ENCODE measurements around the gene CLMP. TPM values are rescaled to one million over a fixed set of nuclear protein-coding genes. Genes with fewer than 3 reads are reported as not detected.
A peak's percentile ranks its signal among the peaks of the same experiment; 100 is the strongest.

The CLMP gene
- total RNA-seq, 1 donor from 2014 or later = 6.6 TPM

DNA sequence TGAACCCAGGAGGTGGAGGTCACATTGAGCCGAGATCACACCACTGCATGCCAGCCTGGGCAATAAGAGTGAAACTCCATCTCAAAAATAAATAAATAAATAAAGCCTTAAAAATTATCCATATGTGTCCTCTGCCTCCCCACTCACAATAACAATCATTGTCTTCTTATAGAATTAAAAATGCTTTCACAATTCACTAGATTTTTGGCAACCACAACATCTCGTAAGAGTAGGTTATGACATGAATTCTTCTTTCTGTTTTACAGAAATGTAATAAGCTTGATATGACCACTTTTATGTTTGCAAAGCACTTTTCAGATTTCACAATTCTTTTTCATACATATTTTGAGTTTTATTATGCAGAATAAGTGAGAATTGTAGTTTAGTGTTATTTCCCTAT, 78.6 kb downstream of the CLMP start:
- no peak overlapping the region for H3K4me3 Mint-ChIP-seq (ENCODE audit: unreplicated experiment)

DNA sequence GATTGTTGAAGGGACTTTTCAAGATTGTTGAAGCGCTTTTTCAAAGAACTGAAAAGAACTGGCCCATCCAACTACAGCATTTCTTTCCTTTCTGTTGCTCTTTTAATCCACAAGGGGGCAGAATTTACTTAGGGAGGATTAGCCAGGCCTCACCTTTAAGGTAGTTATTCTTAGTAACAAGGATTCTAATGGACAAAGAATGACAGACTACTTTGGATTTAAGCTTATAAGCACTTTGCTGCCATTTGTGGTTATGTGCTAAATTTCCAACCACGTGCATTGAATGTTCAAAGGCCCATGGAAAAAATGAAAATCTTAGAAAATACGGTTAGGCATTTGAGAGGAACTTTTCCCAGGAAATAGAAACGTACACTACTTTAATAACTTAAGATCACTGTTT, 83.6 kb downstream of the CLMP start:
- Mint-ChIP-seq H3K36me3 (ENCODE audit: low read depth) (no peaks in the 10 kb centered on the region), H3K4me3 (ENCODE audit: unreplicated experiment) (no peak overlapping the region), H3K27me3 (ENCODE audit: low read depth) (no peaks in the 10 kb centered on the region), H3K4me1 (ENCODE audit: low read depth) (peaks cover 1% of the 10 kb centered on the region), H3K27ac (ENCODE audit: unreplicated experiment) (no peak overlapping the region), H3K9me3 (ENCODE audit: low read depth) (peaks cover 4% of the 10 kb centered on the region)
- TF ChIP-seq, protein P1, sequence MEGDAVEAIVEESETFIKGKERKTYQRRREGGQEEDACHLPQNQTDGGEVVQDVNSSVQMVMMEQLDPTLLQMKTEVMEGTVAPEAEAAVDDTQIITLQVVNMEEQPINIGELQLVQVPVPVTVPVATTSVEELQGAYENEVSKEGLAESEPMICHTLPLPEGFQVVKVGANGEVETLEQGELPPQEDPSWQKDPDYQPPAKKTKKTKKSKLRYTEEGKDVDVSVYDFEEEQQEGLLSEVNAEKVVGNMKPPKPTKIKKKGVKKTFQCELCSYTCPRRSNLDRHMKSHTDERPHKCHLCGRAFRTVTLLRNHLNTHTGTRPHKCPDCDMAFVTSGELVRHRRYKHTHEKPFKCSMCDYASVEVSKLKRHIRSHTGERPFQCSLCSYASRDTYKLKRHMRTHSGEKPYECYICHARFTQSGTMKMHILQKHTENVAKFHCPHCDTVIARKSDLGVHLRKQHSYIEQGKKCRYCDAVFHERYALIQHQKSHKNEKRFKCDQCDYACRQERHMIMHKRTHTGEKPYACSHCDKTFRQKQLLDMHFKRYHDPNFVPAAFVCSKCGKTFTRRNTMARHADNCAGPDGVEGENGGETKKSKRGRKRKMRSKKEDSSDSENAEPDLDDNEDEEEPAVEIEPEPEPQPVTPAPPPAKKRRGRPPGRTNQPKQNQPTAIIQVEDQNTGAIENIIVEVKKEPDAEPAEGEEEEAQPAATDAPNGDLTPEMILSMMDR (IDR thresholded peaks at IDR 0.05) = peak; percentile 98
- DNase-seq (ENCODE audit: low spot score) = no peak

More for the DNA sequence above, 78.6 kb downstream of the CLMP start:
- peaks cover 6% of the 10 kb centered on the region for H3K4me1 Mint-ChIP-seq (ENCODE audit: low read depth)
- H3K9me3 Mint-ChIP-seq (ENCODE audit: low read depth) = peaks cover 4% of the 10 kb centered on the region
- no peaks in the 10 kb centered on the region for H3K27me3 Mint-ChIP-seq (ENCODE audit: low read depth)
- no peak overlapping the region for H3K27ac Mint-ChIP-seq (ENCODE audit: unreplicated experiment)
- DNase-seq (ENCODE audit: low spot score) = no peak
- TF ChIP-seq, protein P1 (IDR thresholded peaks at IDR 0.05) = no peak
- no peaks in the 10 kb centered on the region for H3K36me3 Mint-ChIP-seq (ENCODE audit: low read depth)

DNA sequence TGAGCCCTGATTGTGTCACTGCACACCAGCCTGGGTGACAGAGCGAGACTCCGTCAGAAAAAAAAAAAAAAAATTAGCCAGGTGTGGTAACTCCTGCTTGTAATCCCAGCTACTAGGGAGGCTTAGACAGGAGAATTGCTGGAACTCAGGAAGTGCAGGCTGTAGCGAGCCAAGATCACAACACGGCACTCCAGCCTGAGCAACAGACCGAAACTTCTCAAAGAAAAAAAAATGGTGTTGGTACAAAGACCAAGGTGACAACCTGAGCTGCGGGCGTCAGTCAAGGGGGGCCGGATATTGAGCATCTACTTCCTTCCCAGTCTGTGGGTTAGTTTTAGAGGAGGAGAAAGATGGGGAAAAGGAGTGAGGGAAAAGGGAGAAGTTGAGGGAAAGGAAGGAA, 84.7 kb downstream of the CLMP start:
- no peak for DNase-seq (ENCODE audit: low spot score)
- Mint-ChIP-seq H3K27me3 (ENCODE audit: low read depth) (no peaks in the 10 kb centered on the region), H3K27ac (ENCODE audit: unreplicated experiment) (no peak overlapping the region), H3K9me3 (ENCODE audit: low read depth) (no peaks in the 10 kb centered on the region), H3K36me3 (ENCODE audit: low read depth) (no peaks in the 10 kb centered on the region), H3K4me3 (ENCODE audit: unreplicated experiment) (no peak overlapping the region), H3K4me1 (ENCODE audit: low read depth) (peaks cover 4% of the 10 kb centered on the region)
- TF ChIP-seq, protein P1 (IDR thresholded peaks at IDR 0.05) = no peak

DNA sequence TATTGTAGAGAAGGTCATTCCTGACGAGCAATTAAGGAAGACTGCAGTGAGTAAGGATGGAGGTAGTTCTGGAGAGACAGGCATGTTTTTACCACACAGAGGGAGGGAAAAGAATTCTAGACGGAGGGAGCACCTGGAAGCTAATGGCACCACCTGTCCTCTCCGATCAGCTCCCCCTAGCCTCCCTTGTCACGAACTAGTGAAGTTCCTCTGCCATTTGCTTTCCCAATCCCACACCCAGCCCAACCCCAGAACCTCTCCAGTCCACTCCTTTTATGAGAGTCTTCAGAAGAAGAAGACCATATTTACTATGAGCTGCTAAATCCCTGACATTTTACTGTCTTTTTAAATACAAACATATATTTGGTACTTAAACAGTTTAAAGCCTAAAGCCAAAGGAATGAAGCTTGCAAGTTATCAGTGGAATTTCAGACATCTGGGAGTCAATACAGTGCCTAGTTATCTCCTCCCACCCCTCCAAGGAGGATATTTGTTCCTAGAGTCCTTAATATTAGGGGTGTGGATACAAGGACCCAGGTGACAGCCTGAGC, 87.0 kb downstream of the CLMP start:
- no peak for DNase-seq (ENCODE audit: low spot score)
- TF ChIP-seq, protein P1 (IDR thresholded peaks at IDR 0.05) = no peak
- H3K9me3 Mint-ChIP-seq (ENCODE audit: low read depth) = no peaks in the 10 kb centered on the region
- no peak overlapping the region for H3K4me3 Mint-ChIP-seq (ENCODE audit: unreplicated experiment)
- no peak overlapping the region for H3K27ac Mint-ChIP-seq (ENCODE audit: unreplicated experiment)
- no peaks in the 10 kb centered on the region for H3K27me3 Mint-ChIP-seq (ENCODE audit: low read depth)
- peaks cover 12% of the 10 kb centered on the region for H3K4me1 Mint-ChIP-seq (ENCODE audit: low read depth)
- H3K36me3 Mint-ChIP-seq (ENCODE audit: low read depth) = no peaks in the 10 kb centered on the region

DNA sequence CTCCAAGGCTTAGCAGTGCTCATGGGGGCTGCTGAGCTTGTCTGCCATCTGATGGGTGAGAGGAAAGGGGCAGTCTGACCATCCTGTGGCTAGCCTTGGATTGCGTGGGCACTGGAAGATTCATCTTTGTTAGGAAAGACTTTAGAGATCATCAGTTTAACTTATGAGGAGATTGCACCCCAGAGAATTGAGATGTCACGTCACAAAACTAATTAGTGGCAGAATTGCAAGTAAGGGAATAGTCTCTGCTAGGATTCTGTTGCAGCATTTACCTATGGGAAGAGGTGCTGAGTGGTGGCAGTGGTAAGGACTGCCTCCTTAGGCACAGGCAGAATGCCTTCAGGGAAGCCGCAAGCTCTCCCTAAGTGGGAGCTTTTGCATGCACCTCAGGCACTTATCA, 90.4 kb downstream of the CLMP start:
- DNase-seq (ENCODE audit: low spot score) = no peak
- Mint-ChIP-seq H3K27me3 (ENCODE audit: low read depth) (no peaks in the 10 kb centered on the region), H3K36me3 (ENCODE audit: low read depth) (no peaks in the 10 kb centered on the region), H3K4me3 (ENCODE audit: unreplicated experiment) (no peak overlapping the region), H3K4me1 (ENCODE audit: low read depth) (peaks cover 24% of the 10 kb centered on the region), H3K9me3 (ENCODE audit: low read depth) (no peaks in the 10 kb centered on the region), H3K27ac (ENCODE audit: unreplicated experiment) (no peak overlapping the region)
- TF ChIP-seq, protein P1 (IDR thresholded peaks at IDR 0.05) = no peak

Measured in chondrocyte (in vitro differentiated cells).